ENCODE measurements around the gene INSYN2B. TPM values are rescaled to one million over a fixed set of nuclear protein-coding genes. Genes with fewer than 3 reads are reported as not detected.
A peak's percentile ranks its signal among the peaks of the same experiment; 100 is the strongest.

The INSYN2B gene
- total RNA-seq, 1 donor from 2014 or later = 0.26 TPM

DNA sequence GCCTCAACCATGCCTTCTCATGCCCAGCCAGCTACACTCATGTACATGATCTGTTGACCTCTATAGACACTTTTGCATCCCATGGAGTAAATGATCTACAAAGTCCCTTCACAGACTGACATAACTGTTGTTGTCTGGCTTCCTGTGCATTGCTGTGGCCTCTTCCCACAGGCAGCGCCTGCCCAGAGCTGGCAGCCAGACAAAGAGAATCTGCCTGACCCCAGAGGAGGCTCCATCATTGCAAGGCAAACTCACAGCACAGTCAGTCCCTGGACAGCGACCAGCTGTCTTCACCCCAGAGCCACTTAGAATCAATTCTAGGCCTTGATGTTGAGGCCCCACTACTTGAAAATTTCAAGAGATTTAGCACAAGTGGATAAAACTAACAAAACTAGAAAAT lies 65.5 kb downstream of the INSYN2B start:
- no peak overlapping the region for H3K9ac ChIP-seq
- Mint-ChIP-seq H3K27ac (no peak overlapping the region), H3K4me3 (no peak overlapping the region), H3K36me3 (no peaks in the 10 kb centered on the region), H3K4me1 (peaks cover 7% of the 10 kb centered on the region), H3K9me3 (no peaks in the 10 kb centered on the region), H3K27me3 (ENCODE audit: insufficient read depth, low read depth) (no peaks in the 10 kb centered on the region)
- no peaks in the 10 kb centered on the region for H3K27me3 ChIP-seq
- peak; percentile 64 for DNase-seq (ENCODE audit: low spot score)
- no peaks in the 10 kb centered on the region for H3K4me1 ChIP-seq
- no peaks in the 10 kb centered on the region for H4K20me1 ChIP-seq (ENCODE audit: low read depth)
- H3K36me3 ChIP-seq = no peaks in the 10 kb centered on the region
- TF ChIP-seq EZH2 (IDR thresholded peaks at IDR 0.05) = no peak
- TF ChIP-seq, protein P1, sequence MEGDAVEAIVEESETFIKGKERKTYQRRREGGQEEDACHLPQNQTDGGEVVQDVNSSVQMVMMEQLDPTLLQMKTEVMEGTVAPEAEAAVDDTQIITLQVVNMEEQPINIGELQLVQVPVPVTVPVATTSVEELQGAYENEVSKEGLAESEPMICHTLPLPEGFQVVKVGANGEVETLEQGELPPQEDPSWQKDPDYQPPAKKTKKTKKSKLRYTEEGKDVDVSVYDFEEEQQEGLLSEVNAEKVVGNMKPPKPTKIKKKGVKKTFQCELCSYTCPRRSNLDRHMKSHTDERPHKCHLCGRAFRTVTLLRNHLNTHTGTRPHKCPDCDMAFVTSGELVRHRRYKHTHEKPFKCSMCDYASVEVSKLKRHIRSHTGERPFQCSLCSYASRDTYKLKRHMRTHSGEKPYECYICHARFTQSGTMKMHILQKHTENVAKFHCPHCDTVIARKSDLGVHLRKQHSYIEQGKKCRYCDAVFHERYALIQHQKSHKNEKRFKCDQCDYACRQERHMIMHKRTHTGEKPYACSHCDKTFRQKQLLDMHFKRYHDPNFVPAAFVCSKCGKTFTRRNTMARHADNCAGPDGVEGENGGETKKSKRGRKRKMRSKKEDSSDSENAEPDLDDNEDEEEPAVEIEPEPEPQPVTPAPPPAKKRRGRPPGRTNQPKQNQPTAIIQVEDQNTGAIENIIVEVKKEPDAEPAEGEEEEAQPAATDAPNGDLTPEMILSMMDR (IDR thresholded peaks at IDR 0.05) = no peak
- TF ChIP-seq EZH2phosphoT487 (IDR thresholded peaks at IDR 0.05) = no peak
- no peak overlapping the region for H3K4me2 ChIP-seq
- H3K79me2 ChIP-seq (ENCODE audit: low read depth) = no peaks in the 10 kb centered on the region
- no peak overlapping the region for H2AFZ ChIP-seq (replicated peaks)
- no peaks in the 10 kb centered on the region for H3F3A ChIP-seq (ENCODE audit: low read depth)
- H3K9me3 ChIP-seq (ENCODE audit: low read depth) = no peaks in the 10 kb centered on the region
- no peak overlapping the region for H3K4me3 ChIP-seq
- H3K27ac ChIP-seq = no peak overlapping the region

DNA sequence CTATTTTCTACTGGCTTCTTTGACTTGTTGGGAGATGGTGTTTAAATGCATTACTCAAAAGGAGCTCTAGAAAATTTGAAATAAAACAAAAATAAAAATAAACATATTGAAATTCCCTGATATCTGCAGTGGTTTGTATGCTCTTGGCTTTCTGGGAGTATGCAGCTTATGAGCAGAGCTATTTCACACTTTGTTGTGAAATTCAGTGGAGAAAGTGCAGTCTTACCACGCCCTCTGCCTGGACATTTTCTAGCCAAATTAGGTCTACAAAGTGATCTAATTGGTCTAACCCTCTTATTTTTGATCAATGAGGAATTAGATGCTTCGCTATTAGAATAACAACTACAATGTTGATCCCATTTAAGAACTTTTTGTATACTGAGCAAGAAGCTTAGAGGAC lies 66.8 kb downstream of the INSYN2B start:
- no peaks in the 10 kb centered on the region for H3F3A ChIP-seq (ENCODE audit: low read depth)
- no peak overlapping the region for H3K27ac Mint-ChIP-seq
- no peaks in the 10 kb centered on the region for H3K27me3 ChIP-seq
- H3K9me3 Mint-ChIP-seq = no peaks in the 10 kb centered on the region
- no peak overlapping the region for H3K4me3 ChIP-seq
- no peak overlapping the region for H3K27ac ChIP-seq
- H3K4me1 ChIP-seq = no peaks in the 10 kb centered on the region
- H4K20me1 ChIP-seq (ENCODE audit: low read depth) = no peaks in the 10 kb centered on the region
- H3K9ac ChIP-seq = no peak overlapping the region
- no peak overlapping the region for H2AFZ ChIP-seq (replicated peaks)
- H3K4me1 Mint-ChIP-seq = peaks cover 8% of the 10 kb centered on the region
- no peak overlapping the region for H3K4me2 ChIP-seq
- no peaks in the 10 kb centered on the region for H3K36me3 ChIP-seq
- H3K4me3 Mint-ChIP-seq = no peak overlapping the region
- H3K79me2 ChIP-seq (ENCODE audit: low read depth) = no peaks in the 10 kb centered on the region
- no peaks in the 10 kb centered on the region for H3K36me3 Mint-ChIP-seq
- H3K27me3 Mint-ChIP-seq (ENCODE audit: insufficient read depth, low read depth) = no peaks in the 10 kb centered on the region
- TF ChIP-seq, protein P1 (IDR thresholded peaks at IDR 0.05) = no peak
- TF ChIP-seq EZH2 (IDR thresholded peaks at IDR 0.05) = no peak
- TF ChIP-seq EZH2phosphoT487 (IDR thresholded peaks at IDR 0.05) = no peak
- H3K9me3 ChIP-seq (ENCODE audit: low read depth) = no peaks in the 10 kb centered on the region
- no peak for DNase-seq (ENCODE audit: low spot score)

DNA sequence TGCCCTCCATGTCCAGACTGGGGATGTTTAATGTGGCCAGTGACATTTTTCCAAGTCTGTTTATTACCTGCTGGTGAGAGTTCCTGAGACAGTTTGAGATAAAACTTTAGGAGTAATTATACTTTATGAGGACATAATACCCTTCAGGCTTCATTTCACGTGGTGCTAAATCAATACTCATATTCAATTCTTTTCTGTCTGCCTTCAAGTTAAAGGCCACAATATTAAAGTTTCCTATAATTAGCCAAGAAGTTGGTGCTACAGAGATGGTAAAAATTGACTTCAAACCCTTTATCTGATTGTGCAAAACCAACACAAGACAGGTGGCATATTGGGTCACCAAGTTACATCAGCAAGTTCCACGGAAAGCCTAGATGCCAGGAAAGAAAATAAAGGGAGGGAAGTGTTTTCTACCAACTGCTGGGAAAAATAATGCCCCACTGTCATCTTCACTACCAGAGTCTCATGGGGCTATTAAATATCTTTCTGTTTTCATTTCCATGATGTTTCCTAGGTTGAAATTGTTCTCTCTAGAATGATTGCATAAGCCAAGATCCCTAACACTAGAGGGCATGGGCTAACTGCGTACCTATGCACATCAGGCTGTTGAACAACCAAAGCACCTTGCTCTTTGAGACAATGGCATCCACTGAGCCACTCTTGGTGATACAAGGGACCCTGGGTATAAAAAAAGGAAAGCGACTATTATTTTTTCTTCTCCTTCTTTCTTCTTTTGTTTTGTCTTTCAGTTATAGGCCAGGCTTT lies 68.7 kb downstream of the INSYN2B start:
- no peaks in the 10 kb centered on the region for H3K27me3 Mint-ChIP-seq (ENCODE audit: insufficient read depth, low read depth)
- no peaks in the 10 kb centered on the region for H3K36me3 ChIP-seq
- peaks cover 5% of the 10 kb centered on the region for H3K4me1 ChIP-seq
- peaks cover 8% of the 10 kb centered on the region for H3K4me1 Mint-ChIP-seq
- no peaks in the 10 kb centered on the region for H3F3A ChIP-seq (ENCODE audit: low read depth)
- no peak overlapping the region for H3K4me3 ChIP-seq
- no peak overlapping the region for H3K4me2 ChIP-seq
- H4K20me1 ChIP-seq (ENCODE audit: low read depth) = no peaks in the 10 kb centered on the region
- H3K4me3 Mint-ChIP-seq = no peak overlapping the region
- H3K9me3 Mint-ChIP-seq = no peaks in the 10 kb centered on the region
- H2AFZ ChIP-seq (replicated peaks) = no peak overlapping the region
- TF ChIP-seq EZH2phosphoT487 (IDR thresholded peaks at IDR 0.05) (no peak), EZH2 (IDR thresholded peaks at IDR 0.05) (no peak)
- TF ChIP-seq, protein P1 (IDR thresholded peaks at IDR 0.05) = peak; percentile 13
- H3K27ac Mint-ChIP-seq = no peak overlapping the region
- no peaks in the 10 kb centered on the region for H3K27me3 ChIP-seq
- H3K36me3 Mint-ChIP-seq = no peaks in the 10 kb centered on the region
- H3K27ac ChIP-seq = no peak overlapping the region
- no peaks in the 10 kb centered on the region for H3K79me2 ChIP-seq (ENCODE audit: low read depth)
- no peak overlapping the region for H3K9ac ChIP-seq
- no peak for DNase-seq (ENCODE audit: low spot score)
- no peaks in the 10 kb centered on the region for H3K9me3 ChIP-seq (ENCODE audit: low read depth)

Data from neural progenitor cell (in vitro differentiated cells).